AG10803 (cell line): Measurements from ENCODE around the gene PTBP3.

ENCODE experiments used
- DNase-seq: peaks from one replicate; pipeline ENCODE4 v3.0.0; 2010; ENCODE audit warnings: low read depth
- H3K4me3 ChIP-seq: 2 replicates; pipeline ENCODE4 v1.5.1; 2011; ENCODE audit warnings: mild to moderate bottlenecking, low read length, control low read depth
- CTCF ChIP-seq: conservative IDR thresholded peaks from 2 replicates; pipeline ENCODE4 v1.5.1; 2011; ENCODE audit warnings: mild to moderate bottlenecking, low read length, control low read depth, inconsistent platforms

Gene PTBP3

DNA sequence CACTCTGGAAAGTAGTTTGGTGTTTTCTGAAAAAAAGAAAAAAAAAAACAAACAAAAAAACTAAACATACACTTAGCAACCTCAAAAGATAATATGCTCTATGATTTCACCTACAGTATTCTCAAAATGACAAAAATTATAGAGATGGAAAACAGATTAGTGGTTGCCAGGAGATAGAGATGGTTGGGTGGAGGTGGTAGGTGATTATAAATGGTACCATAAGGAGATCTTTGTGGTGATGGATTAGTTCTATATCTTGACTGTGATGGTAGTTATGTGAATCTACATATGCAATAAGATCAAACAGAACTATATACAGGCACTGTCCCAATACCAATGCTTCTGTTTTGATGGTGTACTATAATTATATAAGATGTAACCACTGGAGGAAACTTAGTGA lies 32.0 kb downstream of the PTBP3 start:
- no peak for TF ChIP-seq CTCF
- H3K4me3 ChIP-seq = no peak overlapping the region
- DNase-seq = no peak

DNA sequence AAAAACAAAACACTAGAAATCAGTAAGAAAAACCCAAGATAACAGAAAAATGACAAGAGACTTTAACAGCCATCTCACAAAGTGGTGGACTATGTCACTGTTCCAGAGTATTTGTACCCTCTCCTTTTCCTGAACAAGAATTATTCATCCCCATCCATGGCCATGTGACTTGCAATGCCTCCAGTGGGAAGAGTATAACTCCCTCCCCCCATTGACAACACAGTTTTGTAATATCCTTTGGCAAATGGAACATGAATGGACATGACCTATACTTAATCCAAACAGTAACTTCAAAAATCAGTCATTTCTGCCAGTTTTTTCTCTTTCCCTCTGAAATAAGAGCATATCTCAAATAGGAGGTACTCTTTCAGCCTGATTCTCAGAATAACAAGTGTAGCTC lies 33.9 kb downstream of the PTBP3 start:
- TF ChIP-seq CTCF = no peak
- no peak overlapping the region for H3K4me3 ChIP-seq
- peak; percentile 53 for DNase-seq

GRCh38 chr9:112296929-112297328 lies 36.5 kb downstream of the PTBP3 start:
- H3K4me3 ChIP-seq = no peak overlapping the region
- no peak for DNase-seq
- TF ChIP-seq CTCF = no peak

DNA sequence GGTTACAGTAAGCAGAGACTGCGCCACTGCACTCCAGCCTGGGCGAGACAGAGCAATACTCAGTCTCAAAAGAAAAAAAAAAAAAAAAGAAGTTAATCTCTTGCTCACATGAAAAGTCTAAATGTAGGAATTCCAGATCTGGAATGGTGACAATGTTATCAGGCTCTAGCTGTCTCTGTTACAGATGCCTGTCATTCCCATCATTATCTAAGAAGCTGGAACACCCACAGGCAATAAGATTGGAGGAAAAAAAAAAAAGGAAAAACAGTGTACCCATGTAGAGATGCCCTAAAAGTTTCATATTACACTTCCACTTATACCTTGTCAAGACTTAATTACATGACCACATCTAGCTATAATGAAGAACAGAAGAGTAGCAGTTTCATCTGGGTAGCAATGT lies 38.2 kb downstream of the PTBP3 start:
- DNase-seq = no peak
- TF ChIP-seq CTCF = no peak
- H3K4me3 ChIP-seq = no peak overlapping the region

DNA sequence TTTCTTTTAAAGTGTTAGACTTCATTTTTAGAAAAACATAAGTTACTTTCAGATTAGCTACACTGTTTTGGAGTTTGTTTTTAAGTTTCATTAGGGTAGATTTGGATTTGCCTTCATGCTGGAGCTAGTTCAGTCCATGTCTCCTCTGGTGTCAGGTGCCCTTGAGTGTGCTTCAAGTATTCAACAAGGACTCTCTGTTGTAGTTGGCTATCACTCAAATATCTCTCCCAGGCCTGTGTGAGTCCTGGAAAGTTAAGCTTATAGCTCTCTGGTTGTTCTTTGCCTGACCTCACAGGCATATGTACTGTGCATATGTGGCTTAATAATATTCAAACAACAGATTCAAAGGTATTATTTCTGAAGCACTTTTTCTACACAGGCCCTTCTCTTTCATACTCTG lies 45.4 kb downstream of the PTBP3 start:
- peak; percentile 5 for DNase-seq
- TF ChIP-seq CTCF = no peak
- no peak overlapping the region for H3K4me3 ChIP-seq

DNA sequence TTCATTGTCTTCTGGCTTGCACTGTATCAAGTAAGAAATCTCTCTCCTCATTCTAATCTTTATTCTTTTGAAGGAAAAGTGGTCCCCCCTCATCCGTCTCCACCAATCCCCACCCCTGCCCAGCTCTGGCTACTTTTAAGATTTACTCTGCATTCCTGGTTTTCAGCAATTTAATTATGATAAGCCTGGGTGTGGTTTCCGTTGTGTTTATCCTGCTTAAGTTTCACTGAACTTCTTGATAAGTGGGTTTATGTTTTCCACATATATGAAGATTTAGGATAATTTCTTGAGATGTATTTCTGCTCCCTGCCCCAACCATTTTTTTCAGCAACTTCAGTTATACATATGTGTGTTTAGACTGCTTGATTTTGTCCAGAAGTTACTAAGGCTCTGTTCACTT lies 46.5 kb downstream of the PTBP3 start:
- H3K4me3 ChIP-seq = no peak overlapping the region
- TF ChIP-seq CTCF = no peak
- no peak for DNase-seq

- no peak for TF ChIP-seq CTCF
- DNase-seq = no peak
- H3K4me3 ChIP-seq = no peak overlapping the region
Observed at GRCh38 chr9:112285056-112285455, 48.4 kb downstream of the PTBP3 start.
